C4-2B (cell line): Measurements from ENCODE around the gene BPI.

Experiments used
- H3K27ac ChIP-seq: fragments of 450-650 bp; 2 replicates; pipeline ENCODE4 v1.5.1; 2017
- ZFX ChIP-seq: fragments of 450-650 bp; IDR thresholded peaks from 2 replicates; pipeline ENCODE4 v1.6.1; 2017
- TF ChIP-seq, protein P1 (sequence below): fragments of 450-650 bp; conservative IDR thresholded peaks from 2 replicates; pipeline ENCODE4 v1.5.1; 2017; ENCODE audit warnings: mild to moderate bottlenecking

Gene BPI

DNA sequence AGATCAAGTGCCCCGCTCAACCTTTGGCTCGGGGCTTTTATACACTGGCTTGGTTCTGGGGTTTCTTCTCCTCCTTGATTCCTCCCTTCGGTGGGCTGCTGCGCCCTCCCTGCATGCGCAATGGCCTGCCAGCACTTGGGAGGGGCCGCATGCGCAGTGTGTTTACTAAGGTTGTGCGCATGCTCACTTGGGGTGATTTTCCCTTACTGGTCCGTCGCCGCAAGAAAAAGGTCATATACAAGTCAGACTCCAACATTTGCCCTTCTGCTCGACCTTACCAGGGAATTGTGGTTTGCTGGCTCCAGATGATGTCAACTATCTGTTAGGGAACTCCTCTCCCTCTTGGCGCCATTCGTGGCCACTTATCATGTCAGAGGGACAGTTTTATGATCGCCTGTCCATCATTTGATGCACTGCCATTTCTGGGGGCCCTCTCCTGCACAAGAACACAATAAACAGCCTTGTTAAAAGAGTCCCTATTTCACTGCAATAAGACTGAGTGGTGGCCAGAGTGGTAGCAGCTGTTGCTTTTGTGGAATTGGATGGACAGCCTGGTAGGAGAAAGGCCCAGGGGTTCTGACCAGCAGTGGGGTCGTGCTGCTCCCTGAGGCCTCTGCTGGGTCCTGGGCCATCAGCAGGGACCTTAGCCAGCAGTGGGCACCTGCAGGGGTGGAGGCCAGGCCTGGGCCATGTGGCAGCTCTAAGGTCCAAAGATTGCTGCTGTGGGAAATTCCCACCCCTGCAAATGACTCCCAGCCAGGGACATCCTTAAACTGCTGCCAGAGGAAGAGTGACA, 39.6 kb downstream of the BPI start:
- TF ChIP-seq ZFX: no peak
- TF ChIP-seq, protein P1, sequence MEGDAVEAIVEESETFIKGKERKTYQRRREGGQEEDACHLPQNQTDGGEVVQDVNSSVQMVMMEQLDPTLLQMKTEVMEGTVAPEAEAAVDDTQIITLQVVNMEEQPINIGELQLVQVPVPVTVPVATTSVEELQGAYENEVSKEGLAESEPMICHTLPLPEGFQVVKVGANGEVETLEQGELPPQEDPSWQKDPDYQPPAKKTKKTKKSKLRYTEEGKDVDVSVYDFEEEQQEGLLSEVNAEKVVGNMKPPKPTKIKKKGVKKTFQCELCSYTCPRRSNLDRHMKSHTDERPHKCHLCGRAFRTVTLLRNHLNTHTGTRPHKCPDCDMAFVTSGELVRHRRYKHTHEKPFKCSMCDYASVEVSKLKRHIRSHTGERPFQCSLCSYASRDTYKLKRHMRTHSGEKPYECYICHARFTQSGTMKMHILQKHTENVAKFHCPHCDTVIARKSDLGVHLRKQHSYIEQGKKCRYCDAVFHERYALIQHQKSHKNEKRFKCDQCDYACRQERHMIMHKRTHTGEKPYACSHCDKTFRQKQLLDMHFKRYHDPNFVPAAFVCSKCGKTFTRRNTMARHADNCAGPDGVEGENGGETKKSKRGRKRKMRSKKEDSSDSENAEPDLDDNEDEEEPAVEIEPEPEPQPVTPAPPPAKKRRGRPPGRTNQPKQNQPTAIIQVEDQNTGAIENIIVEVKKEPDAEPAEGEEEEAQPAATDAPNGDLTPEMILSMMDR: no peak
- no peak overlapping the region for H3K27ac ChIP-seq

DNA sequence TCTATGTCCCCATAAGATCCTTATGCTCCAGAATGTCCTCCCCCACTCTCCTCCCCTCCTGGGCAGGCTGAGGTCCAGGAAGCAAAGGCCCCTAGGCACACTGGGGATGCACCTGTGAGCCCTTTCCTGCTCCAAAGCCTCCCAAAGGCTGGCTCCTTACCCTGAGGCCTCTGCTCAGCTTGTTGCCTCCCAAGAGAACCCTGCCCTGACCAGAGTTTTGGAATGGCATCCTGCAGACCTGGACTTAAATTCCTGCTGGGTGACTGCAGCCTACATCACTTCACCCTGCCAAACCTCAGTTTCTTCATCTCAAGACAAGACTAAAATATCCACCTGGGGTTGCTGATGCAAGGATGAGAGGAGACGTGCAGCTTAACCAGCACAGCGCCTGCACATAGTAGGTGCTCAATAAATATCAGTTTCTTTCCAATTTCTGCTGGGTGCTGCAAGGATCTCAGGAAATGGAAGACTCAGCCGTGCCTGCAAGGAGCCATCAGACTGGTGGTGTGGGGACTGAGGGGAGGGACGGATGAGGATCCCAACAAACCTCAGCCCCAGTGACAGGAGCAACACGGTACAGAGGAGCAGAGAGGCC, 40.2 kb downstream of the BPI start:
- TF ChIP-seq, protein P1: no peak
- TF ChIP-seq ZFX: no peak
- H3K27ac ChIP-seq: no peak overlapping the region

DNA sequence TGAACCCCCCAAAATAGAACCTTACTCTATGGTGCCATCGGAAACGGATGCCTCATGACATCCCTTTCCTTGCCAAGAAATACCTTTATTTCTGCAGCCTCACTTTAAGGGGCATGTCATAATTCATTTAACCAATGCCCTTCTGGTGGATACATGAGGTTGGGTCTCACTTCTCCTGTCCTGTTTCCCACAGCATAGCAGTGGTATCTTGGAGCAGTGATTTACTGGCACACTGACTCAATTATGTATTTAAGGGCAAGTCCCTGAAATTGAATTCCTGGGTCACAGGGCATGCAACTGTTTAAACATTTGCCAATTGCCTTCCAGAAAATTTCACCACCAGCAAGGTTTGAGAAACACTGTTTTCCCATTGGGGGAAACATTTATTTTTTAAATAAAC, 41.7 kb downstream of the BPI start:
- H3K27ac ChIP-seq: no peak overlapping the region
- TF ChIP-seq, protein P1: no peak
- no peak for TF ChIP-seq ZFX

DNA sequence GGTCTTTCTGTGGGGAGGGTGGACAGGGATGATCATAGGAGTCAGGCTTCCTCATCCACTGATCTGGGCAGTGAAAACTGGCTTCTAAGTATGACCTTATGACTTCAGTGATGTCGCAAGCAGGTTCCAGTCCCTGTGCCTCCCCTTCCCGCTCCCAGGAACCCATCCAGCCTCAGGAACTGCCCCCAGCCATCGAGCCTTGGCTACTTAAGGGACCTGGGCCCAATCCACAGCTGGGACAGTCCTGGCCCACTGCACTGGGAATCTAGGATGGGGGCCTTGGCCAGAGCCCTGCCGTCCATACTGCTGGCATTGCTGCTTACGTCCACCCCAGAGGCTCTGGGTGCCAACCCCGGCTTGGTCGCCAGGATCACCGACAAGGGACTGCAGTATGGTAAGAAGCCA, 42.3 kb downstream of the BPI start, which contains the start of gene LBP:
TSS of gene LBP (plus strand) at position 236 of the 405 bp plus-strand sequence. CDS start at position 271, 35 bp downstream.
- TF ChIP-seq, protein P1: no peak
- no peak for TF ChIP-seq ZFX
- no peak within 1 kb of the TSS for H3K27ac ChIP-seq

DNA sequence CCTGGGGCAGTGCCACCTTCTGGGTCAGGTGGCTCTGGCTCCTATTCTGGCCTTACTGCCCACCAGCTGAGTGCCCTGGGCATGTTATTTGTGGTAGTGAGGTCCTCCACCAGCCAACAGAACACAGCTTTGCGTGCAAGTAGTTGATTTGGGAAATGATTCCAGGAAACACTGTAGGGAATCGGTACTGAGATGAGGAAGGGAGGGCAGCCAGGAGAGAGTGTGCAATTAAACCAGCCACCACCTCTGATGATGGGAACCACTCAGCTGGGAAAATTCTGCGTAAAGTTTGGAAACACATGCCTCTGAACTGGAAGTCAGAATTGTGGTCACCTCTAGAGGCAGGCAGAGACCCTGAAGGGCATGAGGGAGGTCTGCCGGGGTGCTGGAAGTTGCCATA, 42.8 kb downstream of the BPI start:
- H3K27ac ChIP-seq: no peak overlapping the region
- TF ChIP-seq, protein P1: no peak
- TF ChIP-seq ZFX: no peak

DNA sequence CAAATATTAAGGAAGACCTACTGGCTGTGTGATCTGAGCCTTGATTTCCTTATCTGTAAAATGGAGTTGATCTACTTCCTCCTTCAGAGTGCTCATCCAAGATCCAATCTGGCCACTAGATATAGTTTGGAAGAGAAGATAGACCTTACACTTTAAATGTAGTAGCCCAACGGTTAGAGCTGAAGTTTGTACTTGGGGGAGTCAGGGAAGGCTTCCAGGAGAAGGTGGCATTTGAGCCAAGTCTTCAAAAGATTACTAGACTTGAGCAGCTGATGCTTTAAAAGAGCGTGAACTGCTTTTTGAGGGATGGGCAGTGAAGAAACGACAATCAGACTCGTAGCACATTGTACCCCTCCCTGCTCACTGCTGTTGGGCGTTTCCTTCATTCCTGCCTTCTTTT, 45.9 kb downstream of the BPI start:
- H3K27ac ChIP-seq: no peak overlapping the region
- TF ChIP-seq ZFX: no peak
- TF ChIP-seq, protein P1: no peak
